ENCODE results near the gene DTX1. TPM values are rescaled to one million over a fixed set of nuclear protein-coding genes. Genes with fewer than 3 reads are reported as not detected.

DTX1 gene
- total RNA-seq, 1 experiment from 2014 or later, result 5.5 TPM

GRCh38 chr12:113070117-113070906 lies 13.8 kb downstream of the DTX1 start:
- POLR2A ChIA-PET (ENCODE audit: low non-redundant PET), result no interaction called here
- CTCF ChIA-PET, result no interaction called here

GRCh38 chr12:113071135-113072112 lies 14.9 kb downstream of the DTX1 start:
- TF ChIP-seq CTCF (conservative IDR thresholded peaks at IDR 0.05; ENCODE audit: low read depth, low read length) (no peak), EZH2 (IDR thresholded peaks at IDR 0.05; ENCODE audit: borderline replicate concordance, low read depth, low read length, poor library complexity, severe bottlenecking) (no peak)
- H3K27ac ChIP-seq (ENCODE audit: low read depth, low read length, poor library complexity, severe bottlenecking), result no peak overlapping the region
- H3K27me3 ChIP-seq (replicated peaks; ENCODE audit: insufficient read depth, low read depth, low read length, poor library complexity), result no peaks in the 10 kb centered on the region
- H3K4me1 ChIP-seq (ENCODE audit: insufficient read depth, low read length, poor library complexity, severe bottlenecking), result no peaks in the 10 kb centered on the region
- intact Hi-C loops (cut with micrococcal nuclease; ENCODE audit: unreplicated experiment), result no loop called here
- no peaks in the 10 kb centered on the region for H3K36me3 ChIP-seq (ENCODE audit: insufficient read depth, low read length, poor library complexity, severe bottlenecking)
- DNase-seq (ENCODE audit: low spot score), result no peak
- no TSS peak for BruUV-seq (replicated peaks)
- H3K9me3 ChIP-seq (ENCODE audit: low read depth, low read length, poor library complexity, severe bottlenecking), result no peaks in the 10 kb centered on the region
- H3K4me3 ChIP-seq (ENCODE audit: low read depth, low read length, poor library complexity, severe bottlenecking), result no peak overlapping the region
- CTCF ChIA-PET, result no interaction called here
- POLR2A ChIA-PET (ENCODE audit: low non-redundant PET), result no interaction called here

More at GRCh38 chr12:113070117-113070906, 13.8 kb downstream of the DTX1 start:
- Histone ChIP-seq H3K27ac (ENCODE audit: low read depth, low read length, poor library complexity, severe bottlenecking) (no peak overlapping the region), H3K4me1 (ENCODE audit: insufficient read depth, low read length, poor library complexity, severe bottlenecking) (no peaks in the 10 kb centered on the region), H3K27me3 (replicated peaks; ENCODE audit: insufficient read depth, low read depth, low read length, poor library complexity) (no peaks in the 10 kb centered on the region), H3K9me3 (ENCODE audit: low read depth, low read length, poor library complexity, severe bottlenecking) (no peaks in the 10 kb centered on the region), H3K4me3 (ENCODE audit: low read depth, low read length, poor library complexity, severe bottlenecking) (no peak overlapping the region), H3K36me3 (ENCODE audit: insufficient read depth, low read length, poor library complexity, severe bottlenecking) (no peaks in the 10 kb centered on the region)
- intact Hi-C loops (cut with micrococcal nuclease; ENCODE audit: unreplicated experiment), result no loop called here
- no TSS peak for BruUV-seq (replicated peaks)
- TF ChIP-seq CTCF (conservative IDR thresholded peaks at IDR 0.05; ENCODE audit: low read depth, low read length) (no peak), EZH2 (IDR thresholded peaks at IDR 0.05; ENCODE audit: borderline replicate concordance, low read depth, low read length, poor library complexity, severe bottlenecking) (no peak)
- DNase-seq (ENCODE audit: low spot score), result no peak

GRCh38 chr12:113072136-113072535 lies 15.6 kb downstream of the DTX1 start:
- DNase-seq (ENCODE audit: low spot score), result no peak
- Histone ChIP-seq H3K27ac (ENCODE audit: low read depth, low read length, poor library complexity, severe bottlenecking) (no peak overlapping the region), H3K9me3 (ENCODE audit: low read depth, low read length, poor library complexity, severe bottlenecking) (no peaks in the 10 kb centered on the region), H3K4me3 (ENCODE audit: low read depth, low read length, poor library complexity, severe bottlenecking) (no peak overlapping the region), H3K4me1 (ENCODE audit: insufficient read depth, low read length, poor library complexity, severe bottlenecking) (no peaks in the 10 kb centered on the region), H3K36me3 (ENCODE audit: insufficient read depth, low read length, poor library complexity, severe bottlenecking) (no peaks in the 10 kb centered on the region), H3K27me3 (replicated peaks; ENCODE audit: insufficient read depth, low read depth, low read length, poor library complexity) (no peaks in the 10 kb centered on the region)
- CTCF ChIA-PET, result no interaction called here
- no TSS peak for BruUV-seq (replicated peaks)
- intact Hi-C loops (cut with micrococcal nuclease; ENCODE audit: unreplicated experiment), result no loop called here
- TF ChIP-seq CTCF (conservative IDR thresholded peaks at IDR 0.05; ENCODE audit: low read depth, low read length), result no peak
- TF ChIP-seq EZH2 (IDR thresholded peaks at IDR 0.05; ENCODE audit: borderline replicate concordance, low read depth, low read length, poor library complexity, severe bottlenecking), result no peak
- POLR2A ChIA-PET (ENCODE audit: low non-redundant PET), result no interaction called here
